SU-DHL-6 (cell line): ENCODE data around the gene POLR2E.

Experiments
- CTCF ChIP-seq: fragments of 200-600 bp; sonication (generic); IDR thresholded peaks from one replicate; pipeline ENCODE4 v1.5.1; 2017; ENCODE audit warnings: antibody characterized with exemption, mild to moderate bottlenecking, low read length, moderate library complexity; ENCODE audit not compliant: insufficient read depth, poor library complexity, severe bottlenecking
- EZH2phosphoT487 ChIP-seq: fragments of 200-600 bp; sonication (generic), shearing (Covaris generic); conservative IDR thresholded peaks from 2 replicates; pipeline ENCODE4 v1.6.1; 2018; ENCODE audit warnings: mild to moderate bottlenecking, antibody characterized with exemption, low read length, moderate library complexity, mixed read lengths

DNA sequence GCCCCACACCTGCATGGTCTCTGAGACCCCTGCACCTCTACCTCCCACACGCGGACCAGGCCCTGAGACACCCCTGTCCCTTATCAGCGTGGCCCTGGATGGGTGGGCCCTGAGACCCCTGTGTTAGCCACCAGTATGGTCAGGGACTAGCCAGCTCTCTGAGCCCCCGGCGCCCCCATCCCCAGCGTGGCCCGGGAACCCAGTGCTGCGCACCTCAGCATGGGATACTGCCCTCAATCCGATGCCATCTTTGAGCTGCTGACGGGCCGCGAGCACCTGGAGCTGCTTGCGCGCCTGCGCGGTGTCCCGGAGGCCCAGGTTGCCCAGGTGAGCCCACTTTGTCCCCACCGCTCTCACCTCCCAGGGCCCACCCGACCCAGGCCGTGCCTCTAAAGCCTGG lies 33.2 kb downstream of the POLR2E start:
- TF ChIP-seq CTCF, result no peak
- TF ChIP-seq EZH2phosphoT487, result no peak
